Duodenal mucosa (tissue), 2 donors: Measurements from ENCODE around the gene DYDC1.
"Not testable (repeated sequence)": the region's sequence is repeated elsewhere in the genome, so short reads cannot be mapped to it uniquely, and the experiment has no call there.

Experiments
- H3K27ac ChIP-seq: one replicate; pipeline ENCODE4 v1.7.0; 2013; ENCODE audit warnings: low read depth, low read length
- H3K27me3 ChIP-seq, 2 donors: one replicate each; pipeline ENCODE4 v1.7.0; 2013; ENCODE audit warnings: low read length in 2 of 2, control low read depth in 1 of 2; ENCODE audit not compliant: insufficient read depth in 2 of 2, control insufficient read depth in 1 of 2
- H3K36me3 ChIP-seq, 2 donors: one replicate each; pipeline ENCODE4 v1.7.0; 2013; ENCODE audit warnings: low read length in 2 of 2, control low read depth in 1 of 2; ENCODE audit not compliant: insufficient read depth in 2 of 2, control insufficient read depth in 1 of 2
- H3K4me1 ChIP-seq, 2 donors: one replicate each; pipeline ENCODE4 v1.7.0; 2013; ENCODE audit warnings: low read length in 2 of 2, control low read depth in 1 of 2; ENCODE audit not compliant: insufficient read depth in 2 of 2, control insufficient read depth in 1 of 2
- H3K4me3 ChIP-seq, 2 donors: one replicate each; pipeline ENCODE4 v1.7.0; 2013; ENCODE audit warnings: low read length in 2 of 2, low read depth in 1 of 2
- H3K9ac ChIP-seq, 2 donors: one replicate each; pipeline ENCODE4 v1.7.0; 2013; ENCODE audit warnings: low read length in 2 of 2, low read depth in 1 of 2
- H3K9me3 ChIP-seq, 2 donors: one replicate each; pipeline ENCODE4 v1.7.0; 2013; ENCODE audit warnings: low read length in 2 of 2, control low read depth in 1 of 2; ENCODE audit not compliant: control insufficient read depth in 1 of 2

Gene DYDC1

GRCh38 chr10:80380185-80380584, 23.6 kb upstream of the DYDC1 start:
- Histone ChIP-seq H3K9me3 (no peaks in the 10 kb centered on the region), H3K4me1 (peaks cover 0 to 5% of the 10 kb centered on the region in 2 donors), H3K36me3 (no peaks in the 10 kb centered on the region), H3K27me3 (no peaks in the 10 kb centered on the region), H3K4me3 (no peak overlapping the region), H3K9ac (no peak overlapping the region), H3K27ac (no peak overlapping the region)

- Histone ChIP-seq H3K36me3 (no peaks in the 10 kb centered on the region), H3K4me1 (peaks cover 0 to 5% of the 10 kb centered on the region in 2 donors), H3K4me3 (no peak overlapping the region)
Measured at GRCh38 chr10:80379701-80380100, 23.1 kb upstream of the DYDC1 start.

GRCh38 chr10:80373502-80373901, 16.9 kb upstream of the DYDC1 start:
- Histone ChIP-seq H3K9me3 (no peaks in the 10 kb centered on the region), H3K4me3 (no peak overlapping the region), H3K9ac (no peak overlapping the region), H3K4me1 (peaks cover 0 to 2% of the 10 kb centered on the region in 2 donors), H3K27me3 (no peaks in the 10 kb centered on the region), H3K27ac (no peak overlapping the region), H3K36me3 (no peaks in the 10 kb centered on the region)

More at GRCh38 chr10:80379701-80380100, 23.1 kb upstream of the DYDC1 start:
- Histone ChIP-seq H3K27me3 (no peaks in the 10 kb centered on the region), H3K9ac (no peak overlapping the region), H3K27ac (no peak overlapping the region), H3K9me3 (no peaks in the 10 kb centered on the region)

- H3K4me3 ChIP-seq = no peak overlapping the region
- H3K4me1 ChIP-seq = no peaks in the 10 kb centered on the region
- H3K36me3 ChIP-seq = no peaks in the 10 kb centered on the region
- H3K9me3 ChIP-seq = peaks cover 0 to 3% of the 10 kb centered on the region in 2 donors
- no peaks in the 10 kb centered on the region for H3K27me3 ChIP-seq
- H3K9ac ChIP-seq = no peak overlapping the region
- no peak overlapping the region for H3K27ac ChIP-seq
Measured at GRCh38 chr10:80372675-80373074, 16.1 kb upstream of the DYDC1 start.

- Histone ChIP-seq H3K27ac (no peak overlapping the region), H3K4me1 (no peaks in the 10 kb centered on the region), H3K9ac (no peak overlapping the region), H3K36me3 (no peaks in the 10 kb centered on the region), H3K27me3 (no peaks in the 10 kb centered on the region), H3K9me3 (peaks cover 8 to 14% of the 10 kb centered on the region in 2 donors), H3K4me3 (no peak overlapping the region)
Measured at GRCh38 chr10:80371467-80371866, 14.9 kb upstream of the DYDC1 start.

GRCh38 chr10:80365510-80365909, 9.0 kb upstream of the DYDC1 start:
- no peaks in the 10 kb centered on the region for H3K27me3 ChIP-seq
- H3K9ac ChIP-seq = no peak overlapping the region
- peaks cover 8 to 17% of the 10 kb centered on the region in 2 donors for H3K9me3 ChIP-seq
- H3K4me1 ChIP-seq = no peaks in the 10 kb centered on the region
- no peak overlapping the region for H3K4me3 ChIP-seq
- H3K36me3 ChIP-seq = no peaks in the 10 kb centered on the region
- no peak overlapping the region for H3K27ac ChIP-seq

GRCh38 chr10:80359644-80360043, 3.1 kb upstream of the DYDC1 start:
- peaks cover 7 to 15% of the 10 kb centered on the region in 2 donors for H3K27me3 ChIP-seq
- H3K27ac ChIP-seq = no peak overlapping the region
- H3K9ac ChIP-seq = no peak overlapping the region
- no peaks in the 10 kb centered on the region for H3K9me3 ChIP-seq
- no peaks in the 10 kb centered on the region for H3K36me3 ChIP-seq
- peaks cover 0 to 6% of the 10 kb centered on the region in 2 donors for H3K4me1 ChIP-seq
- no peak overlapping the region for H3K4me3 ChIP-seq

GRCh38 chr10:80358925-80359324, 2.4 kb upstream of the DYDC1 start:
- H3K4me1 ChIP-seq, H3K36me3 ChIP-seq, H3K9ac ChIP-seq, H3K27ac ChIP-seq, H3K9me3 ChIP-seq, H3K4me3 ChIP-seq: not testable (repeated sequence)
- peaks cover 7 to 15% of the 10 kb centered on the region in 2 donors for H3K27me3 ChIP-seq

GRCh38 chr10:80357851-80358125, 1.2 kb upstream of the DYDC1 start:
- Histone ChIP-seq H3K4me3 (no peak overlapping the region), H3K9ac (no peak overlapping the region), H3K4me1 (peaks cover 0 to 6% of the 10 kb centered on the region in 2 donors), H3K36me3 (no peaks in the 10 kb centered on the region), H3K27ac (no peak overlapping the region), H3K9me3 (no peaks in the 10 kb centered on the region), H3K27me3 (peaks cover 7 to 15% of the 10 kb centered on the region in 2 donors)

- Histone ChIP-seq H3K27ac (no peak overlapping the region), H3K27me3 (peaks cover 7 to 15% of the 10 kb centered on the region in 2 donors), H3K9ac (no peak overlapping the region), H3K4me3 (peak overlapping the region; percentile 42 to 50), H3K36me3 (no peaks in the 10 kb centered on the region), H3K4me1 (peaks cover 0 to 6% of the 10 kb centered on the region in 2 donors), H3K9me3 (no peaks in the 10 kb centered on the region)
Measured at GRCh38 chr10:80356989-80357850, 665 bp upstream of the DYDC1 start.
